ENCODE measurements around the gene LIPI.
"Not testable (repeated sequence)": the region's sequence is repeated elsewhere in the genome, so short reads cannot be mapped to it uniquely, and the experiment has no call there.

Gene LIPI

DNA sequence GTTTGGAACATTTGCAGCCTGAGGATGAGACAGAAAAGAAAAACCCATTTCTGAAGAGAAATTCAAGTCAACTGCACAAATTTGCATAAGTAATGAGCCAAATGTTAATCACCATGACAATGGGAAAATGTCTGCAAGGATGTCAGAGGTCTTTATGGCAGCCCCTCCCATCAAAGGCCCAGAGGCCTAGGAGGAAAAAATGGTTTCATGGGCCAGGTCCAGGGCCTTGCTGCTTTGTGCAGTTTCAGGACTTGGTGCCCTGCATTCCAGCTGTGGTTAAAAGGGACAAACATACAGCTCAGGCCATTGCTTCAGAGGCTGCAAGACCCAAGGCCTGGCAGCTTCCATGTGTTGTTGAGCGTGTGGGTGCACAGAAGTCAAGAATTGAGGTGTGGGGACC, 18.6 kb upstream of the LIPI start:
- Histone ChIP-seq H3K36me3 (ENCODE audit: control insufficient read depth, insufficient read depth, low read length) (no peaks in the 10 kb centered on the region), H3K27me3 (ENCODE audit: control insufficient read depth, insufficient read depth, low read length) (no peaks in the 10 kb centered on the region), H3K4me3 (ENCODE audit: low read depth, low read length) (no peak overlapping the region), H3K4me1 (ENCODE audit: control insufficient read depth, insufficient read depth, low read length) (no peaks in the 10 kb centered on the region), H3K9me3 (ENCODE audit: control insufficient read depth, insufficient read depth, low read length) (peaks cover 5% of the 10 kb centered on the region), H3K9ac (ENCODE audit: low read depth, low read length) (no peak overlapping the region)

GRCh38 chr21:14223365-14223764, 12.6 kb upstream of the LIPI start:
- Histone ChIP-seq H3K9ac (ENCODE audit: low read depth, low read length) (no peak overlapping the region), H3K4me1 (ENCODE audit: control insufficient read depth, insufficient read depth, low read length) (no peaks in the 10 kb centered on the region), H3K36me3 (ENCODE audit: control insufficient read depth, insufficient read depth, low read length) (no peaks in the 10 kb centered on the region), H3K27me3 (ENCODE audit: control insufficient read depth, insufficient read depth, low read length) (no peaks in the 10 kb centered on the region), H3K4me3 (ENCODE audit: low read depth, low read length) (no peak overlapping the region), H3K9me3 (ENCODE audit: control insufficient read depth, insufficient read depth, low read length) (no peaks in the 10 kb centered on the region)

GRCh38 chr21:14215971-14216641, 5.4 kb upstream of the LIPI start, which contains the start of gene RBM11:
TSS of gene RBM11 (plus strand) at chr21:14216157. CDS start at chr21:14216187, 30 bp downstream.
- no peaks in the 10 kb centered on the region for H3K9me3 ChIP-seq (ENCODE audit: control insufficient read depth, insufficient read depth, low read length)
- H3K9ac ChIP-seq (ENCODE audit: low read depth, low read length): no peak within 1 kb of the TSS
- H3K36me3 ChIP-seq (ENCODE audit: control insufficient read depth, insufficient read depth, low read length): no peaks in the 10 kb centered on the region
- peaks cover 5% of the 10 kb centered on the region for H3K4me1 ChIP-seq (ENCODE audit: control insufficient read depth, insufficient read depth, low read length)
- peak within 1 kb of the TSS; percentile 69 for H3K4me3 ChIP-seq (ENCODE audit: low read depth, low read length)
- H3K27me3 ChIP-seq (ENCODE audit: control insufficient read depth, insufficient read depth, low read length): no peaks in the 10 kb centered on the region

DNA sequence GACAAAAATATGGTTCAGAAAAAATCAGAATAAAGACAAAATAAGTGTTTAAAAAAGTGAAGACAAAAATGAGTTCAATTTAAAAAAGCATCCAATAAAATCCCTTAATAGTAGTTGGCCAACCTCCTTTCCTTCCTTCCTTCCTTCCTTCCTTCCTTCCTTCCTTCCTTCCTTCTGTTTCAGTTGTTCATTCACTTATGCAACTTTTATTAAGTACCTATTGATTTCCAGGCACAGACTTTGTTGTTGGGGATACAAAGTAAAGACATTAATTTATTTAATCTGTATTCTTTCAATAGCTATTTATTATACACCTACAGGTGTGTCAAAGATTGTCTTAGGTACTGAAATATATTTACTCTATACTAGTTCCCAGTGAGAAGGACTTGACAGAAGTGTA, 2.4 kb upstream of the LIPI start:
- no peaks in the 10 kb centered on the region for H3K9me3 ChIP-seq (ENCODE audit: control insufficient read depth, insufficient read depth, low read length)
- H3K4me1 ChIP-seq (ENCODE audit: control insufficient read depth, insufficient read depth, low read length): peaks cover 5% of the 10 kb centered on the region
- H3K9ac ChIP-seq (ENCODE audit: low read depth, low read length): no peak overlapping the region
- no peak overlapping the region for H3K4me3 ChIP-seq (ENCODE audit: low read depth, low read length)
- H3K36me3 ChIP-seq (ENCODE audit: control insufficient read depth, insufficient read depth, low read length): no peaks in the 10 kb centered on the region
- no peaks in the 10 kb centered on the region for H3K27me3 ChIP-seq (ENCODE audit: control insufficient read depth, insufficient read depth, low read length)

GRCh38 chr21:14206222-14206621, 4.5 kb downstream of the LIPI start:
- Histone ChIP-seq H3K4me3 (ENCODE audit: low read depth, low read length) (no peak overlapping the region), H3K9me3 (ENCODE audit: control insufficient read depth, insufficient read depth, low read length) (no peaks in the 10 kb centered on the region), H3K36me3 (ENCODE audit: control insufficient read depth, insufficient read depth, low read length) (no peaks in the 10 kb centered on the region), H3K9ac (ENCODE audit: low read depth, low read length) (no peak overlapping the region), H3K4me1 (ENCODE audit: control insufficient read depth, insufficient read depth, low read length) (no peaks in the 10 kb centered on the region), H3K27me3 (ENCODE audit: control insufficient read depth, insufficient read depth, low read length) (no peaks in the 10 kb centered on the region)

DNA sequence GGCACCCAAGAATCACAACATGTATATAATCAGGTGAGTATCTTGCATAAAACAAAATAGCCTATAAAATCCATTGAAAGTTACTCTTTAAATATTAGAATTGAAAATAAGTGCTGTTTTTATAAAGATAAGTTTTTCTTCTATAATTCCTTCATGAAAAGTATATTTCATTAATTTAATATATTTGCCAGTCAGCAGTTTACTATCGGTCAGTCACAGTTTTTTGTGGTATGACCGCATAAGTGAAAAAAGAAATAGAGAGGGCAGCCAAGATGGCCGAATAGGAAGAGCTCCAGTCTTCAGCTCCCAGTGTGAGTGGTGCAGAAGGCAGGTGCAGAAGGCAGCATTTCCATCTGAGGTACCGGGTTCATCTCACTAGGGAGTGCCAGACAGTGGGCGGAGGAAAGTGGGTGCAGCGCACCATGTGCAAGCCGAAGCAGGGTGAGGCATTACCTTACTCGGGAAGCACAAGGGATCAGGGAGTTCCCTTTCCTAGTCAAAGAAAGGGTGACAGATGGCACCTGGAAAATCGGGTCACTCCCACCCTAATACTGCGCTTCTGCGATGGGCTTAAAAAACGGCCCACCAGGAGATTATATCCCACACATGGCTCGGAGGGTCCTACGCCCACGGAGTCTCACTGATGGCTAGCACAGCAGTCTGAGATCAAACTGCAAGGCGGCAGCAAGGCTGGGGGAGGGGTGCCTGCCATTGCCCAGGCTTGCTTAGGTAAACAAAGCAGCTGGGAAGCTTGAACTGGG, 44.1 kb downstream of the LIPI start:
- H3K9me3 ChIP-seq (ENCODE audit: control insufficient read depth, insufficient read depth, low read length); H3K27me3 ChIP-seq (ENCODE audit: control insufficient read depth, insufficient read depth, low read length); H3K36me3 ChIP-seq (ENCODE audit: control insufficient read depth, insufficient read depth, low read length); H3K4me1 ChIP-seq (ENCODE audit: control insufficient read depth, insufficient read depth, low read length); H3K4me3 ChIP-seq (ENCODE audit: low read depth, low read length); H3K9ac ChIP-seq (ENCODE audit: low read depth, low read length): not testable (repeated sequence)

- H3K4me1 ChIP-seq (ENCODE audit: control insufficient read depth, insufficient read depth, low read length): peaks cover 2% of the 10 kb centered on the region
- H3K9me3 ChIP-seq (ENCODE audit: control insufficient read depth, insufficient read depth, low read length): no peaks in the 10 kb centered on the region
- H3K27me3 ChIP-seq (ENCODE audit: control insufficient read depth, insufficient read depth, low read length): no peaks in the 10 kb centered on the region
Observed at GRCh38 chr21:14143999-14144398, 66.8 kb downstream of the LIPI start.

DNA sequence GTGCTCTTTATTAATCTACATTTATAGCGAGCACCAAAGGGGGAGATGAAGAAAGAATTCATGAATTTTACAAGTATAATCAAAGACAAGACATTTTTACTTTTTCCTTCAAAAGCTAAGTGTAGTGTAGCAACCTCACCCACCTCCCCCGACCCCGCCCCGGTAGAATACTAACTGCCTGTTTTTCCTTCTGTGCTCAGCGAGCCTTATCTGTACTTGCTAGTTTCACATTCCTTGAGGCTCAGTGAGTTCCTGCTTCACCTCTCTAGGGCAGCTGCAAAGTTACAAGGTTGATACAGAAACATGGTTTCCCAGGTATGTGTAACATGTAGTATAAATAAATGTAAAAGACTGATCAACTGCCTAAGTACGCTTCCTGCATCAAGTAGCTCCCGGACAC, 86.5 kb downstream of the LIPI start:
- H3K4me1 ChIP-seq (ENCODE audit: control insufficient read depth, insufficient read depth, low read length): peaks cover 2% of the 10 kb centered on the region
- H3K36me3 ChIP-seq (ENCODE audit: control insufficient read depth, insufficient read depth, low read length): no peaks in the 10 kb centered on the region
- H3K9ac ChIP-seq (ENCODE audit: low read depth, low read length): no peak overlapping the region
- no peaks in the 10 kb centered on the region for H3K9me3 ChIP-seq (ENCODE audit: control insufficient read depth, insufficient read depth, low read length)
- H3K27me3 ChIP-seq (ENCODE audit: control insufficient read depth, insufficient read depth, low read length): no peaks in the 10 kb centered on the region
- H3K4me3 ChIP-seq (ENCODE audit: low read depth, low read length): no peak overlapping the region

More at GRCh38 chr21:14143999-14144398, 66.8 kb downstream of the LIPI start:
- no peak overlapping the region for H3K4me3 ChIP-seq (ENCODE audit: low read depth, low read length)
- H3K9ac ChIP-seq (ENCODE audit: low read depth, low read length): no peak overlapping the region
- no peaks in the 10 kb centered on the region for H3K36me3 ChIP-seq (ENCODE audit: control insufficient read depth, insufficient read depth, low read length)

DNA sequence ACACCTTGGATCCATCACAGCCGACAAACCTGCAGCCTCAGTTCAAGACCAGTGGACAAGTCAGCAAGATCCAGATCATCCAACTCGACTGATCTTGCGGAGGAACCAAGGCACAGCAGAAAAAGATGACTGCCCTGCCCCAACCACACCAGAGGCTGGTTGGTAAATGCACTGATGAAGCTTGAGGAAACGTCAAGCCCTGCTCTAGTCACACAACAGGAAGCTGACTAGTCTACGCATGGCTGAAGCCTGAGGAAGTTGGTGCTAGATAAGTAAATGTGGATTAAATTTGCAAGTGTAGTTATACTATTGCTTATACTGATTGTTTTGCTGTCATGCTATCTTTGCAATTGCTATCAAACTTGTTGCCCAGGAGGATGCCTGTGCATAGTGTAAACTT, 89.0 kb downstream of the LIPI start:
- no peak overlapping the region for H3K9ac ChIP-seq (ENCODE audit: low read depth, low read length)
- H3K9me3 ChIP-seq (ENCODE audit: control insufficient read depth, insufficient read depth, low read length): no peaks in the 10 kb centered on the region
- no peak overlapping the region for H3K4me3 ChIP-seq (ENCODE audit: low read depth, low read length)
- no peaks in the 10 kb centered on the region for H3K36me3 ChIP-seq (ENCODE audit: control insufficient read depth, insufficient read depth, low read length)
- peaks cover 2% of the 10 kb centered on the region for H3K4me1 ChIP-seq (ENCODE audit: control insufficient read depth, insufficient read depth, low read length)
- H3K27me3 ChIP-seq (ENCODE audit: control insufficient read depth, insufficient read depth, low read length): no peaks in the 10 kb centered on the region

GRCh38 chr21:14120091-14120734, 90.5 kb downstream of the LIPI start:
- H3K9me3 ChIP-seq (ENCODE audit: control insufficient read depth, insufficient read depth, low read length): no peaks in the 10 kb centered on the region
- no peaks in the 10 kb centered on the region for H3K27me3 ChIP-seq (ENCODE audit: control insufficient read depth, insufficient read depth, low read length)
- peaks cover 2% of the 10 kb centered on the region for H3K4me1 ChIP-seq (ENCODE audit: control insufficient read depth, insufficient read depth, low read length)
- H3K36me3 ChIP-seq (ENCODE audit: control insufficient read depth, insufficient read depth, low read length): no peaks in the 10 kb centered on the region
- H3K4me3 ChIP-seq (ENCODE audit: low read depth, low read length): no peak overlapping the region
- H3K9ac ChIP-seq (ENCODE audit: low read depth, low read length): no peak overlapping the region

GRCh38 chr21:14119038-14119437, 91.7 kb downstream of the LIPI start:
- H3K4me3 ChIP-seq (ENCODE audit: low read depth, low read length): no peak overlapping the region
- H3K36me3 ChIP-seq (ENCODE audit: control insufficient read depth, insufficient read depth, low read length): no peaks in the 10 kb centered on the region
- no peaks in the 10 kb centered on the region for H3K27me3 ChIP-seq (ENCODE audit: control insufficient read depth, insufficient read depth, low read length)
- H3K4me1 ChIP-seq (ENCODE audit: control insufficient read depth, insufficient read depth, low read length): peaks cover 2% of the 10 kb centered on the region
- no peak overlapping the region for H3K9ac ChIP-seq (ENCODE audit: low read depth, low read length)
- H3K9me3 ChIP-seq (ENCODE audit: control insufficient read depth, insufficient read depth, low read length): no peaks in the 10 kb centered on the region

- Histone ChIP-seq H3K27me3 (ENCODE audit: control insufficient read depth, insufficient read depth, low read length) (no peaks in the 10 kb centered on the region), H3K4me3 (ENCODE audit: low read depth, low read length) (no peak overlapping the region), H3K9me3 (ENCODE audit: control insufficient read depth, insufficient read depth, low read length) (no peaks in the 10 kb centered on the region), H3K9ac (ENCODE audit: low read depth, low read length) (no peak overlapping the region), H3K36me3 (ENCODE audit: control insufficient read depth, insufficient read depth, low read length) (no peaks in the 10 kb centered on the region), H3K4me1 (ENCODE audit: control insufficient read depth, insufficient read depth, low read length) (peaks cover 2% of the 10 kb centered on the region)
Observed at GRCh38 chr21:14116080-14116481, 94.7 kb downstream of the LIPI start.

Measured in iPS-15b (cell line).